DOHH2 (cell line): ENCODE results near the gene SDHC.

Experiments used
- H3F3A ChIP-seq: fragments of 200-600 bp; sonication (generic), shearing (Covaris generic); 2 replicates; pipeline ENCODE4 v1.6.0; 2016; ENCODE audit warnings: antibody characterized with exemption, mild to moderate bottlenecking; ENCODE audit not compliant: control insufficient read depth, insufficient read depth
- H3K27ac ChIP-seq: fragments of 200-600 bp; sonication (generic); 2 replicates; pipeline ENCODE4 v1.5.1; 2014; ENCODE audit warnings: low read depth, mild to moderate bottlenecking, low read length, moderate library complexity
- H3K27me3 ChIP-seq: fragments of 200-600 bp; sonication (generic); 2 replicates; pipeline ENCODE4 v1.6.1; 2014; ENCODE audit warnings: mild to moderate bottlenecking, low read length, mixed read lengths; ENCODE audit not compliant: control insufficient read depth
- H3K36me3 ChIP-seq: fragments of 200-600 bp; sonication (generic); 2 replicates; pipeline ENCODE4 v1.6.1; 2014; ENCODE audit warnings: mild to moderate bottlenecking, low read length, moderate library complexity, mixed read lengths; ENCODE audit not compliant: control insufficient read depth
- H3K4me1 ChIP-seq: fragments of 200-600 bp; sonication (generic); 2 replicates; pipeline ENCODE4 v1.6.1; 2014; ENCODE audit warnings: mild to moderate bottlenecking, low read length, mixed read lengths; ENCODE audit not compliant: control insufficient read depth
- H3K4me2 ChIP-seq: fragments of 200-600 bp; sonication (generic); 2 replicates; pipeline ENCODE4 v1.6.0; 2014; ENCODE audit warnings: mild to moderate bottlenecking, low read length, moderate library complexity
- H3K4me3 ChIP-seq: fragments of 200-600 bp; sonication (generic); 2 replicates; pipeline ENCODE4 v1.5.1; 2014; ENCODE audit warnings: mild to moderate bottlenecking, low read length, mixed read lengths
- H3K79me2 ChIP-seq: fragments of 200-600 bp; sonication (generic); 2 replicates; pipeline ENCODE4 v1.6.1; 2014; ENCODE audit warnings: mild to moderate bottlenecking, low read length, mixed read lengths; ENCODE audit not compliant: control insufficient read depth
- H3K9me2 ChIP-seq: fragments of 200-600 bp; sonication (generic); replicated peaks from 2 replicates; pipeline ENCODE4 v1.6.1; 2014; ENCODE audit warnings: mild to moderate bottlenecking, low read length, mixed read lengths; ENCODE audit not compliant: control insufficient read depth
- H3K9me3 ChIP-seq: fragments of 200-600 bp; sonication (generic); 2 replicates; pipeline ENCODE4 v1.6.1; 2014; ENCODE audit warnings: antibody characterized with exemption, low read length, mixed read lengths; ENCODE audit not compliant: control insufficient read depth, insufficient read depth
- H4K20me1 ChIP-seq: fragments of 200-600 bp; sonication (generic); 2 replicates; pipeline ENCODE4 v1.6.0; 2014; ENCODE audit warnings: low read depth, mild to moderate bottlenecking, antibody characterized with exemption, low read length, moderate library complexity; ENCODE audit not compliant: control insufficient read depth, insufficient read depth
- EZH2phosphoT487 ChIP-seq: fragments of 200-600 bp; sonication (generic); IDR thresholded peaks from 2 replicates; pipeline ENCODE4 v1.6.1; 2017; ENCODE audit warnings: borderline replicate concordance, mild to moderate bottlenecking, antibody characterized with exemption, low read length, moderate library complexity, mixed read lengths
- TF ChIP-seq, protein P1 (sequence below): fragments of 200-600 bp; sonication (generic); IDR thresholded peaks from one replicate; pipeline ENCODE4 v1.5.1; 2014; ENCODE audit warnings: antibody characterized with exemption, mild to moderate bottlenecking, low read depth, low read length; ENCODE audit not compliant: poor library complexity, severe bottlenecking

SDHC gene

DNA sequence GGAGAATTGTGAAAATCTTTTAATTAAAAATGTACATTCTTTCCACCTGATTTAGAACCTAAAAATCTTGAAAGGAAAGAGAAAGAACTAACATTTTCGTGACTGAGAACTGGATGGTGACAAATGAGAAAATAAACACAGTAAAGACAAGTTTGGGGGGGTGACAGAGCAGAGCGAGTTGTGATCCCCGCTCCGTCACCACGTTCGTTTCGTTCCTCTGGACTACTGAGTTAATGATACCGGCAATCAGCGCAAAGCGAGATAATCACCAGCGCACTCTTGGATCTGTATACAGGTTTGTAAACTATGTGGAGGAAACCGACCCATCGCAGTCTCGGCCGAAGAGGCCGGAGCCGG is 84.7 kb downstream of the SDHC start:
- Histone ChIP-seq H3K4me1 (peaks cover 21% of the 10 kb centered on the region), H3K4me2 (peak overlapping the region; percentile 83), H3K9me3 (no peaks in the 10 kb centered on the region), H3K4me3 (peak overlapping the region; percentile 85), H3F3A (peaks cover 16% of the 10 kb centered on the region), H3K9me2 (no peaks in the 10 kb centered on the region), H3K27ac (peak overlapping the region; percentile 94), H3K79me2 (no peaks in the 10 kb centered on the region), H3K27me3 (no peaks in the 10 kb centered on the region), H4K20me1 (no peaks in the 10 kb centered on the region), H3K36me3 (no peaks in the 10 kb centered on the region; the same call in 1 of the 2 replicates)
- TF ChIP-seq EZH2phosphoT487 = no peak
- TF ChIP-seq, protein P1, sequence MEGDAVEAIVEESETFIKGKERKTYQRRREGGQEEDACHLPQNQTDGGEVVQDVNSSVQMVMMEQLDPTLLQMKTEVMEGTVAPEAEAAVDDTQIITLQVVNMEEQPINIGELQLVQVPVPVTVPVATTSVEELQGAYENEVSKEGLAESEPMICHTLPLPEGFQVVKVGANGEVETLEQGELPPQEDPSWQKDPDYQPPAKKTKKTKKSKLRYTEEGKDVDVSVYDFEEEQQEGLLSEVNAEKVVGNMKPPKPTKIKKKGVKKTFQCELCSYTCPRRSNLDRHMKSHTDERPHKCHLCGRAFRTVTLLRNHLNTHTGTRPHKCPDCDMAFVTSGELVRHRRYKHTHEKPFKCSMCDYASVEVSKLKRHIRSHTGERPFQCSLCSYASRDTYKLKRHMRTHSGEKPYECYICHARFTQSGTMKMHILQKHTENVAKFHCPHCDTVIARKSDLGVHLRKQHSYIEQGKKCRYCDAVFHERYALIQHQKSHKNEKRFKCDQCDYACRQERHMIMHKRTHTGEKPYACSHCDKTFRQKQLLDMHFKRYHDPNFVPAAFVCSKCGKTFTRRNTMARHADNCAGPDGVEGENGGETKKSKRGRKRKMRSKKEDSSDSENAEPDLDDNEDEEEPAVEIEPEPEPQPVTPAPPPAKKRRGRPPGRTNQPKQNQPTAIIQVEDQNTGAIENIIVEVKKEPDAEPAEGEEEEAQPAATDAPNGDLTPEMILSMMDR = no peak

DNA sequence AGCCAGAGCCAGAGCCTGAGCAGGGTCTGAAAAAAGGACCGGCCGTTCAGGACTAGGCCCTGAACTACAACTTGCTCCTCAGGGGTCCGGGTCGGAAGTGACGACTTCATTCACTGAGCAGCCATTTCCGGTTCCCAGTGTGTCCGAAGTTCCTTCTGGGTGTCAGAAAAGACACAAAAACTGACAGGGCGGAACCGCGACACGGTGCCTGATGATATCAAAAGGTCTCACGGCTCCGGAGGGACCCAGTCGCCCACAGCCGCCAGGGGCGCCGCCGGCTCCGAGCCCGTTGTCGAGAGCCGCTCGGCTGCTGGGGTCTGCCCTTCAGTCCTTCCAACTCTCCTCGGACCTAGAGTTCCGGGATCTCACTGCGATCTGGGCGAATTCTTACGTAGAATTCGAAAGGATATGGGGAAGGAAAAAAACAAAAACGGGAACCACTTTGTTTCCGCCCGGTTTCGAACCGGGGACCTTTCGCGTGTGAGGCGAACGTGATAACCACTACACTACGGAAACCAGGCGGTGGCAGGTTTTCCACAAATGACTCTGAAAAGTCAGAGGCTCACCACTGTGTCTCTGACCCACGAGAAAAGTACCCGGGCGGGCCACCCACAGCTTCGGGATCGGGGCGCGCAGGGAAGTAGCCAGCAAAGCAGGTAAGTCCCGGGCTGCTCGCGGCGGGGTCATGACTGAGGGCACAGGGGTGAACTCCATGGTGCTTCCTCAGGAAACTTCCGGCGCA is 85.2 kb downstream of the SDHC start:
- H3K79me2 ChIP-seq = no peaks in the 10 kb centered on the region
- H3K9me3 ChIP-seq = no peaks in the 10 kb centered on the region
- peak overlapping the region; percentile 83 for H3K4me2 ChIP-seq
- H3F3A ChIP-seq = peaks cover 16% of the 10 kb centered on the region
- H3K4me3 ChIP-seq = peak overlapping the region; percentile 85
- H3K4me1 ChIP-seq = peaks cover 21% of the 10 kb centered on the region
- peak overlapping the region; percentile 94 for H3K27ac ChIP-seq
- no peaks in the 10 kb centered on the region for H3K27me3 ChIP-seq
- no peaks in the 10 kb centered on the region; the same call in 1 of the 2 replicates for H3K36me3 ChIP-seq
- TF ChIP-seq, protein P1 = peak; percentile 66
- no peak for TF ChIP-seq EZH2phosphoT487
- no peaks in the 10 kb centered on the region for H4K20me1 ChIP-seq
- no peaks in the 10 kb centered on the region for H3K9me2 ChIP-seq

DNA sequence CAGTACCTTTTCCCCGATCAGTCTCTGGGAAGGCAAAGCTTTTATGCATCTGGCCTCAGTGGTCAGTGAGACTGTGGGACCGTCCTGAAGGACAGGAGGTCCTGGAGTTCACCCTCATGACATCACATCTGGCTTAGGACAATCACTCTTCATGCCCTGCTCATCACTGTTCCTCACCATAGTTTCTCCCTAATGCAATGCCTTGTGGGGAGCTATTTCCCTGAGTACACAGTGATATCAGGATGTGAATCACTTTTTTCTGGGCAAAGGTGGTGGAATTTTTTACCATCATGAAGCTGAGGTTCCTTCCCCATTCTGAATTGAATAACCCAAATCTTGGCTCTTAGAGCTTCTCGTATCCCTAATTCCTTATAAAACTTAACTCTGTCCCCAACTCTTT is 88.3 kb downstream of the SDHC start:
- H3K4me3 ChIP-seq = no peak overlapping the region
- no peaks in the 10 kb centered on the region for H4K20me1 ChIP-seq
- peaks cover 16% of the 10 kb centered on the region for H3F3A ChIP-seq
- no peaks in the 10 kb centered on the region for H3K9me3 ChIP-seq
- no peak overlapping the region for H3K27ac ChIP-seq
- H3K79me2 ChIP-seq = no peaks in the 10 kb centered on the region
- H3K27me3 ChIP-seq = no peaks in the 10 kb centered on the region
- TF ChIP-seq, protein P1 = no peak
- no peak for TF ChIP-seq EZH2phosphoT487
- H3K36me3 ChIP-seq = no peaks in the 10 kb centered on the region; the same call in 1 of the 2 replicates
- H3K4me2 ChIP-seq = no peak overlapping the region
- H3K4me1 ChIP-seq = peaks cover 21% of the 10 kb centered on the region
- H3K9me2 ChIP-seq = no peaks in the 10 kb centered on the region
